Stimulated activated CD8-positive, alpha-beta memory T cell treated with anti-CD3 and anti-CD28 coated beads, Interleukin-4, amount 100 ng/mL, for 48 hours (primary cell): Measurements from ENCODE around the gene SUSD5.
"Not testable (repeated sequence)": the region's sequence is repeated elsewhere in the genome, so short reads cannot be mapped to it uniquely, and the experiment has no call there.

ENCODE experiments used
- DNase-seq: peaks from one replicate; pipeline ENCODE4 v3.0.0-alpha.2; 2020

Gene SUSD5

GRCh38 chr3:33111581-33111980, 107.0 kb downstream of the SUSD5 start:
- DNase-seq = no peak

- DNase-seq = not testable (repeated sequence)
Measured at GRCh38 chr3:33106854-33107253, 111.8 kb downstream of the SUSD5 start.

DNA sequence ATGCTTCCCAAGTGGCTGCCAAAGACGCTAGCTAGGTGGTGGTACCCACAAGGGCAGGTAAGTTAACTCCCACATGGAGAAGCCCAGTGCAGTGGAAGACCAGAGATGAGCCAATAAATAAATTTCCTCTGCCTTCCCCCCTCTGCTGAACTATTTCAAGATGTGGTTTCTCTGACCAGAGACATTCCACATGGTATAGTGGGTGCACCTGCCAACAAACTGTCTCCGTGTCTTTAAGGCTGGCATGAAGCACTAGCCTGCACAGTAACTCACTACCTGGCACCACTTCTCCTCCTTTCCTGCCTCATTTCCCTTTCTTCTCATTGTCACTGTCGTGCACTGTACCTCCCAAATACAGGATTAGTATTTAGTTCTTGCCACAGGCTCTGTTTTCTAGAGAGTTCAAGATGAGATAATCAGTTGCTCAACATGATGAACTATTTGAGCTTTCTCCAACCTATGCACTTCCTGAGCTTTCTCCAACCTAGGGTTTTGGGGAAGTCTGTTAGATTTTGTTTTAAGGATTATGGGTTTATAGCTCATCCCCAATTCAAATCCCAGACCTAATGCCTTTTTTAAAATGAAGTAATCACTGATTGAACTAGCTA, 113.2 kb downstream of the SUSD5 start:
- no peak for DNase-seq

DNA sequence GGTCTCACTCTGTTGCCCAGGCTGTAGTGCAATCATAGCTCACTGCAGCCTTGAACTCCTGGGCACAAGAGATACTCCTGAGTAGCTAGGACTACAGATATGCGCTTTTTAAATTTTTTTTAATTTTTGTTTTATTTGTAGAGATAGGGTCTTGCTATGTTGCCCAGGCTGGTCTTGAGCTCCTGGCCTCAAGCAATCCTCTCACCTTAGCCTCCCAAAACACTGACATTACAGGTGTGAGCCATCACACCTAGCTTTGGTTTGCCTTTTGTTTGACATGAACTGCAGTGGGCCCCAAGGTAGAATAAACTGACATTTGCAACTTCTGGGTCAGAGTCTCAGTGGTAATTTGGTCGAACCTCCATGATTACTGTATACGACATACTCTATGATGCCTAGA, 113.8 kb downstream of the SUSD5 start:
- no peak for DNase-seq

GRCh38 chr3:33103480-33103879, 115.1 kb downstream of the SUSD5 start:
- no peak for DNase-seq

DNA sequence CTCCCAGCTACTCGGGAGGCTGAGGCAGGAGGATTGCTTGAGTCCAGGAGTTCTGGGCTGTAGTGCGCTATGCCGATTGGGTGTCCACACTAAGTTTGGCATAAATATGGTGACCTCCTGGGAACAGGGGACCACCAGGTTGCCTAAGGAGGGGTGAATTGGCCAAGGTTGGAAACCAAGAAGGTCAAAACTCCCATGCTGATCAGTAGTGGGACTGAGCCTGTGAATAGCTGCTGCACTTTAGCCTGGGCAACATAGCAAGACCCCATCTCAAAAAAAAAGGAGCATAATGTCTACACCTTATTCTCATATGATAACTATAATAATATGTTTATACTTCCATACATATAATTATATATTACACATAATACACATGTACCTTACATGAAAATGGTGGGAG, 115.6 kb downstream of the SUSD5 start:
- DNase-seq = no peak

GRCh38 chr3:33100229-33100628, 118.4 kb downstream of the SUSD5 start:
- no peak for DNase-seq
